ENCODE results near the gene RUNX2.

The RUNX2 gene

DNA sequence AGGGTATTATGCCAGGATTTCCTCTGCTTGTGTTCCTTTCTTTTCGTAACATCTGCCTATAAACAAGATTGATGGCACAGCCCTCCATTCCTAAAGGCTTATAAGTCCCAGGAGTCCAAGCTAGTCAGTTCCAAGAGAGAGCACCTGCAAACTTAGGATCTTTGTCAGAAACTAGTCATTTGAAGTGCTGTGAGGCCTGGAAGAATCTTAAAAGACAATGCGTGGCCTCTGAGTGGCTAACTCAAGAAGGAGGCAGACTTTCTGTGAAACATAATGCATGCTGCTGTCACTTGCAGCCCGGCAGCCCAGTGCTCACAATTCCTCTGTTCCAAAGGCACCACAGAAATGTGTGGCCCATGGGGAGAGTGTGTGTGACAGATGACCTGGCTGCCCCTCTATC, 184.6 kb downstream of the RUNX2 start:
- ATAC-seq, result no peak
- TF ChIP-seq GLIS3 (CRISPR knock-in tag; IDR thresholded peaks at IDR 0.05), result no peak

DNA sequence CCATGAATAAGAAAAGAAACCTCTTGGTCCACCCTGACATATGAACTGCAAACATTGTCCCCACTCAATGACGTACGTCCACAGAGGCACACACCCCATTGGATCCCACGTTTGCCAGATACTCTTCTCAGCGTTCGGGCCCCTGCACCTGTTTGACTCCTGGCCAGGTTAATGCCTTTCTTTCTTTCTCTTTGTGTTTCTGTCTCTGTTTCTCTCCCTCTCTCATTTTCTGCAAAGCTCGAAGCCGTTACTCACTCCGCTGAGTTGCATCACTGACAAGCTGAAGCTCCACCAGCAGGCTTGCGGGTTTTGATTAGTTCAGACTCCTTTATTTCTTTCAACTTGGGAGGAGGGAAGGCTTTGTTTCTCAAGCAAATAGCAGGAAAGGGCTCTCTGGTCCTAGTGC, 185.1 kb downstream of the RUNX2 start:
- no peak for TF ChIP-seq ZNF8 (CRISPR knock-in tag; IDR thresholded peaks at IDR 0.05)
- TF ChIP-seq SNAI2 (CRISPR knock-in tag; IDR thresholded peaks at IDR 0.05), result no peak
- no peak for TF ChIP-seq ZFP30 (CRISPR knock-in tag; IDR thresholded peaks at IDR 0.05)
- TF ChIP-seq, protein P1, sequence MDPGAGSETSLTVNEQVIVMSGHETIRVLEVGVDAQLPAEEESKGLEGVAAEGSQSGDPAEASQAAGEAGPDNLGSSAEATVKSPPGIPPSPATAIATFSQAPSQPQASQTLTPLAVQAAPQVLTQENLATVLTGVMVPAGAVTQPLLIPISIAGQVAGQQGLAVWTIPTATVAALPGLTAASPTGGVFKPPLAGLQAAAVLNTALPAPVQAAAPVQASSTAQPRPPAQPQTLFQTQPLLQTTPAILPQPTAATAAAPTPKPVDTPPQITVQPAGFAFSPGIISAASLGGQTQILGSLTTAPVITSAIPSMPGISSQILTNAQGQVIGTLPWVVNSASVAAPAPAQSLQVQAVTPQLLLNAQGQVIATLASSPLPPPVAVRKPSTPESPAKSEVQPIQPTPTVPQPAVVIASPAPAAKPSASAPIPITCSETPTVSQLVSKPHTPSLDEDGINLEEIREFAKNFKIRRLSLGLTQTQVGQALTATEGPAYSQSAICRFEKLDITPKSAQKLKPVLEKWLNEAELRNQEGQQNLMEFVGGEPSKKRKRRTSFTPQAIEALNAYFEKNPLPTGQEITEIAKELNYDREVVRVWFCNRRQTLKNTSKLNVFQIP (CRISPR knock-in tag; IDR thresholded peaks at IDR 0.05; ENCODE audit: borderline replicate concordance, low read depth), result no peak
- TF ChIP-seq ZFP3 (CRISPR knock-in tag; IDR thresholded peaks at IDR 0.05), result no peak
- TF ChIP-seq TOX (CRISPR knock-in tag; IDR thresholded peaks at IDR 0.05; ENCODE audit: borderline replicate concordance), result no peak
- TF ChIP-seq ISL1 (CRISPR knock-in tag; IDR thresholded peaks at IDR 0.05), result no peak
- no peak for ATAC-seq

DNA sequence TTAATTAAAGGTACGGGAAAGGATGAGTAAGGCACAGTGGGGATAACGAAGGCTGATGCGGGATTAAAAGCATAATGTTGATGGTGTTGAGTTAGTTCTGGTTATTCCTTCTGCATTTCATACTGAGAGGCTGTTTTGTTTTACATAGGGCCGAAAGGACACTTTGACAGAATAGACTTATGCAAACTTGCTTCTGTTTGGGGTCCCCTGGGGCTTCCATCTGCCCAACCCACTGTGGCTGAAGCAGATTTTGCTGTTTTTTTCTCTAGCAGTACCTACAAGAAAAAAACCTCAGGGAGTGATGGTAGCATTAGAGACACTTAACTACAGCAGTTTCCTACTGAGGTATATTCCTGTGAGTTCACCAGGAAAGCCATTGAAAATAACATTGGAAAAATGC, 185.7 kb downstream of the RUNX2 start:
- ATAC-seq, result no peak
- TF ChIP-seq RARB (CRISPR knock-in tag; IDR thresholded peaks at IDR 0.05), result no peak
- TF ChIP-seq, protein P2, sequence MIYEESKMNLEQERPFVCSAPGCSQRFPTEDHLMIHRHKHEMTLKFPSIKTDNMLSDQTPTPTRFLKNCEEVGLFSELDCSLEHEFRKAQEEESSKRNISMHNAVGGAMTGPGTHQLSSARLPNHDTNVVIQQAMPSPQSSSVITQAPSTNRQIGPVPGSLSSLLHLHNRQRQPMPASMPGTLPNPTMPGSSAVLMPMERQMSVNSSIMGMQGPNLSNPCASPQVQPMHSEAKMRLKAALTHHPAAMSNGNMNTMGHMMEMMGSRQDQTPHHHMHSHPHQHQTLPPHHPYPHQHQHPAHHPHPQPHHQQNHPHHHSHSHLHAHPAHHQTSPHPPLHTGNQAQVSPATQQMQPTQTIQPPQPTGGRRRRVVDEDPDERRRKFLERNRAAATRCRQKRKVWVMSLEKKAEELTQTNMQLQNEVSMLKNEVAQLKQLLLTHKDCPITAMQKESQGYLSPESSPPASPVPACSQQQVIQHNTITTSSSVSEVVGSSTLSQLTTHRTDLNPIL (CRISPR knock-in tag; IDR thresholded peaks at IDR 0.05; ENCODE audit: low read depth), result no peak
- no peak for TF ChIP-seq TCF4 (CRISPR knock-in tag; IDR thresholded peaks at IDR 0.05; ENCODE audit: borderline replicate concordance)
- TF ChIP-seq GLIS3 (CRISPR knock-in tag; IDR thresholded peaks at IDR 0.05), result no peak
- no peak for TF ChIP-seq ESRRG (CRISPR knock-in tag; IDR thresholded peaks at IDR 0.05)
- TF ChIP-seq ISL1 (CRISPR knock-in tag; IDR thresholded peaks at IDR 0.05), result no peak
- TF ChIP-seq, protein P3, sequence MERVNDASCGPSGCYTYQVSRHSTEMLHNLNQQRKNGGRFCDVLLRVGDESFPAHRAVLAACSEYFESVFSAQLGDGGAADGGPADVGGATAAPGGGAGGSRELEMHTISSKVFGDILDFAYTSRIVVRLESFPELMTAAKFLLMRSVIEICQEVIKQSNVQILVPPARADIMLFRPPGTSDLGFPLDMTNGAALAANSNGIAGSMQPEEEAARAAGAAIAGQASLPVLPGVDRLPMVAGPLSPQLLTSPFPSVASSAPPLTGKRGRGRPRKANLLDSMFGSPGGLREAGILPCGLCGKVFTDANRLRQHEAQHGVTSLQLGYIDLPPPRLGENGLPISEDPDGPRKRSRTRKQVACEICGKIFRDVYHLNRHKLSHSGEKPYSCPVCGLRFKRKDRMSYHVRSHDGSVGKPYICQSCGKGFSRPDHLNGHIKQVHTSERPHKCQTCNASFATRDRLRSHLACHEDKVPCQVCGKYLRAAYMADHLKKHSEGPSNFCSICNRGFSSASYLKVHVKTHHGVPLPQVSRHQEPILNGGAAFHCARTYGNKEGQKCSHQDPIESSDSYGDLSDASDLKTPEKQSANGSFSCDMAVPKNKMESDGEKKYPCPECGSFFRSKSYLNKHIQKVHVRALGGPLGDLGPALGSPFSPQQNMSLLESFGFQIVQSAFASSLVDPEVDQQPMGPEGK (CRISPR knock-in tag; IDR thresholded peaks at IDR 0.05; ENCODE audit: borderline replicate concordance), result no peak
- TF ChIP-seq, protein P4, sequence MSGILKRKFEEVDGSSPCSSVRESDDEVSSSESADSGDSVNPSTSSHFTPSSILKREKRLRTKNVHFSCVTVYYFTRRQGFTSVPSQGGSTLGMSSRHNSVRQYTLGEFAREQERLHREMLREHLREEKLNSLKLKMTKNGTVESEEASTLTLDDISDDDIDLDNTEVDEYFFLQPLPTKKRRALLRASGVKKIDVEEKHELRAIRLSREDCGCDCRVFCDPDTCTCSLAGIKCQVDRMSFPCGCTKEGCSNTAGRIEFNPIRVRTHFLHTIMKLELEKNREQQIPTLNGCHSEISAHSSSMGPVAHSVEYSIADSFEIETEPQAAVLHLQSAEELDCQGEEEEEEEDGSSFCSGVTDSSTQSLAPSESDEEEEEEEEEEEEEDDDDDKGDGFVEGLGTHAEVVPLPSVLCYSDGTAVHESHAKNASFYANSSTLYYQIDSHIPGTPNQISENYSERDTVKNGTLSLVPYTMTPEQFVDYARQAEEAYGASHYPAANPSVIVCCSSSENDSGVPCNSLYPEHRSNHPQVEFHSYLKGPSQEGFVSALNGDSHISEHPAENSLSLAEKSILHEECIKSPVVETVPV (CRISPR knock-in tag; IDR thresholded peaks at IDR 0.05), result no peak
- no peak for TF ChIP-seq TOX (CRISPR knock-in tag; IDR thresholded peaks at IDR 0.05; ENCODE audit: borderline replicate concordance)
- TF ChIP-seq ZNF8 (CRISPR knock-in tag; IDR thresholded peaks at IDR 0.05), result no peak
- no peak for TF ChIP-seq ZC3H10 (CRISPR knock-in tag; IDR thresholded peaks at IDR 0.05)
- TF ChIP-seq BACH2 (CRISPR knock-in tag; IDR thresholded peaks at IDR 0.05; ENCODE audit: borderline replicate concordance), result no peak
- no peak for TF ChIP-seq OSR1 (CRISPR knock-in tag; IDR thresholded peaks at IDR 0.05)
- no peak for TF ChIP-seq SNAI2 (CRISPR knock-in tag; IDR thresholded peaks at IDR 0.05)
- TF ChIP-seq ZFP3 (CRISPR knock-in tag; IDR thresholded peaks at IDR 0.05), result no peak
- no peak for TF ChIP-seq CSDC2 (CRISPR knock-in tag; IDR thresholded peaks at IDR 0.05)

DNA sequence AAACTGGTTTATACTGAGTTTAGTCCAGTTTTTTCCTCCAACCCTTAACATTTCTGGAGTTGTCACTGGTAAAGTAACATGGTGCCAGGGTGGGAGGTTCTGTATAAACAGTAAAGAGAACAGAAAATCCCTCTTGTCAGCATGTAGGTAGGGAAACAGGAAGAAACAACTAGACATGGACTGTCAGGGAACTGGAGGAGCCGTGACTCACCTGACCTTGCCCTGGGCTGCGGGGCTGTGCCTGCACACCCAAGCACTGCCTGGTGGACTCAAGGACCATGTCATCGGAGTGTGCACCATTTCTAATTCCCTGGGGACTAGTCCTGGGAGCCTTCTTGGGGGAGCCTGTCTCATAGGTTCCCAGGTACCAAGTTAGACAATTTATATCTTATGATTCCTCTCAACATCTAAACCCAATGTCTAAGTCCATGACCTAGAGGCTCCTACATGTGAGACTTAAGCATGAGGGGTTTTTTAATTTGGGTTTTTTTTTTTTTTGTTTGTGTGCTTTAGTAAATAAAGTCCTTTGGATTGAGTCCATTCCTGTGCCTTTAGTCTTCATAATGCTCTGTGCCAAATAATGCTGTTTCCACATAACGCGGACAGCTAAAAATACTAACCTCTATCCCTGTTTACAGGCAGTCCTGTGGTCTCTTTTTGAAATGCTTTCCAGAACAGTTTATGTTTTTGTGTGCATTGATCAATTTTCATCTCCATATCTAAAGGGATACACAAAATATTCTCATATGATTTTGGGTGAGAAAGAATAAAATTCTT, 186.5 kb downstream of the RUNX2 start:
- no peak for TF ChIP-seq ZC3H10 (CRISPR knock-in tag; IDR thresholded peaks at IDR 0.05)
- no peak for TF ChIP-seq GLIS3 (CRISPR knock-in tag; IDR thresholded peaks at IDR 0.05)
- no peak for TF ChIP-seq ESRRG (CRISPR knock-in tag; IDR thresholded peaks at IDR 0.05)
- TF ChIP-seq ISL1 (CRISPR knock-in tag; IDR thresholded peaks at IDR 0.05), result no peak
- no peak for TF ChIP-seq TCF4 (CRISPR knock-in tag; IDR thresholded peaks at IDR 0.05; ENCODE audit: borderline replicate concordance)
- TF ChIP-seq, protein P5, sequence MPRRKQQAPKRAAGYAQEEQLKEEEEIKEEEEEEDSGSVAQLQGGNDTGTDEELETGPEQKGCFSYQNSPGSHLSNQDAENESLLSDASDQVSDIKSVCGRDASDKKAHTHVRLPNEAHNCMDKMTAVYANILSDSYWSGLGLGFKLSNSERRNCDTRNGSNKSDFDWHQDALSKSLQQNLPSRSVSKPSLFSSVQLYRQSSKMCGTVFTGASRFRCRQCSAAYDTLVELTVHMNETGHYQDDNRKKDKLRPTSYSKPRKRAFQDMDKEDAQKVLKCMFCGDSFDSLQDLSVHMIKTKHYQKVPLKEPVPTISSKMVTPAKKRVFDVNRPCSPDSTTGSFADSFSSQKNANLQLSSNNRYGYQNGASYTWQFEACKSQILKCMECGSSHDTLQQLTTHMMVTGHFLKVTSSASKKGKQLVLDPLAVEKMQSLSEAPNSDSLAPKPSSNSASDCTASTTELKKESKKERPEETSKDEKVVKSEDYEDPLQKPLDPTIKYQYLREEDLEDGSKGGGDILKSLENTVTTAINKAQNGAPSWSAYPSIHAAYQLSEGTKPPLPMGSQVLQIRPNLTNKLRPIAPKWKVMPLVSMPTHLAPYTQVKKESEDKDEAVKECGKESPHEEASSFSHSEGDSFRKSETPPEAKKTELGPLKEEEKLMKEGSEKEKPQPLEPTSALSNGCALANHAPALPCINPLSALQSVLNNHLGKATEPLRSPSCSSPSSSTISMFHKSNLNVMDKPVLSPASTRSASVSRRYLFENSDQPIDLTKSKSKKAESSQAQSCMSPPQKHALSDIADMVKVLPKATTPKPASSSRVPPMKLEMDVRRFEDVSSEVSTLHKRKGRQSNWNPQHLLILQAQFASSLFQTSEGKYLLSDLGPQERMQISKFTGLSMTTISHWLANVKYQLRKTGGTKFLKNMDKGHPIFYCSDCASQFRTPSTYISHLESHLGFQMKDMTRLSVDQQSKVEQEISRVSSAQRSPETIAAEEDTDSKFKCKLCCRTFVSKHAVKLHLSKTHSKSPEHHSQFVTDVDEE (CRISPR knock-in tag; IDR thresholded peaks at IDR 0.05), result no peak
- no peak for TF ChIP-seq ZNF565 (CRISPR knock-in tag; conservative IDR thresholded peaks at IDR 0.05; ENCODE audit: low read depth)
- TF ChIP-seq CSDC2 (CRISPR knock-in tag; IDR thresholded peaks at IDR 0.05), result no peak
- TF ChIP-seq, protein P3 (CRISPR knock-in tag; IDR thresholded peaks at IDR 0.05; ENCODE audit: borderline replicate concordance), result no peak
- no peak for TF ChIP-seq BACH2 (CRISPR knock-in tag; IDR thresholded peaks at IDR 0.05; ENCODE audit: borderline replicate concordance)
- no peak for ATAC-seq
